SK-N-SH treated with all-trans-retinoic acid at 6 μM for 48 hours (cell line): ENCODE results near the gene P2RX3.
"Not testable (repeated sequence)": the region's sequence is repeated elsewhere in the genome, so short reads cannot be mapped to it uniquely, and the experiment has no call there.

ENCODE experiments used
- ATAC-seq: fragments of 200-7000 bp; cut with Tn5 transposase; 3 replicates; pipeline ENCODE4 v1.9.1; 2020; ENCODE audit warnings: mild to moderate bottlenecking, moderate library complexity
- ARNTL ChIP-seq: fragments of 450-650 bp; formaldehyde crosslinking; IDR thresholded peaks from 2 replicates; pipeline ENCODE4 v1.5.0; 2020; ENCODE audit warnings: low read depth, mild to moderate bottlenecking, moderate library complexity, borderline replicate concordance
- BACH2 ChIP-seq: fragments of 250-450 bp; sonication (Bioruptor Pico); IDR thresholded peaks from 2 replicates; pipeline ENCODE4 v1.9.0; 2021; ENCODE audit warnings: mild to moderate bottlenecking, borderline replicate concordance
- CREB5 ChIP-seq: fragments of 250-450 bp; sonication (Bioruptor Pico); IDR thresholded peaks from 2 replicates; pipeline ENCODE4 v1.5.1; 2020; ENCODE audit warnings: low read depth, mild to moderate bottlenecking, moderate library complexity
- CSDC2 ChIP-seq: fragments of 250-450 bp; sonication (Bioruptor Pico); IDR thresholded peaks from 2 replicates; pipeline ENCODE4 v1.5.0; 2020; ENCODE audit warnings: mild to moderate bottlenecking, moderate library complexity
- CSRNP3 ChIP-seq: fragments of 250-450 bp; sonication (Bioruptor Pico); IDR thresholded peaks from 2 replicates; pipeline ENCODE4 v1.5.1; 2021; ENCODE audit warnings: mild to moderate bottlenecking, moderate library complexity
- ESRRG ChIP-seq: fragments of 250-450 bp; sonication (Bioruptor Pico); IDR thresholded peaks from 2 replicates; pipeline ENCODE4 v1.6.1; 2021; ENCODE audit warnings: mild to moderate bottlenecking
- OSR1 ChIP-seq: fragments of 250-450 bp; sonication (Bioruptor Pico); IDR thresholded peaks from 2 replicates; pipeline ENCODE4 v1.8.0; 2022; ENCODE audit warnings: moderate library complexity, mild to moderate bottlenecking, inconsistent platforms
- PATZ1 ChIP-seq: fragments of 250-450 bp; sonication (Bioruptor Pico); IDR thresholded peaks from 2 replicates; pipeline ENCODE4 v1.8.0; 2020; ENCODE audit warnings: mild to moderate bottlenecking, moderate library complexity, borderline replicate concordance
- PPARA ChIP-seq: fragments of 250-450 bp; sonication (Bioruptor Pico); IDR thresholded peaks from 2 replicates; pipeline ENCODE4 v1.5.0; 2020; ENCODE audit warnings: mild to moderate bottlenecking, borderline replicate concordance
- RARB ChIP-seq: fragments of 250-450 bp; sonication (Bioruptor Pico); IDR thresholded peaks from 2 replicates; pipeline ENCODE4 v1.8.0; 2021; ENCODE audit warnings: mild to moderate bottlenecking, moderate library complexity
- TCF4 ChIP-seq: fragments of 250-450 bp; sonication (Bioruptor Pico); IDR thresholded peaks from 2 replicates; pipeline ENCODE4 v1.8.0; 2021; ENCODE audit warnings: mild to moderate bottlenecking, moderate library complexity, borderline replicate concordance
- TOX ChIP-seq: fragments of 250-450 bp; sonication (Bioruptor Pico); IDR thresholded peaks from 2 replicates; pipeline ENCODE4 v1.8.0; 2021; ENCODE audit warnings: mild to moderate bottlenecking, moderate library complexity, borderline replicate concordance
- ZC3H10 ChIP-seq: fragments of 250-450 bp; sonication (Bioruptor Pico); IDR thresholded peaks from 2 replicates; pipeline ENCODE4 v1.5.1; 2021; ENCODE audit warnings: mild to moderate bottlenecking, moderate library complexity
- ZFP3 ChIP-seq: fragments of 250-450 bp; sonication (Bioruptor Pico); IDR thresholded peaks from 2 replicates; pipeline ENCODE4 v1.5.0; 2020; ENCODE audit warnings: mild to moderate bottlenecking, moderate library complexity
- ZFP30 ChIP-seq: fragments of 450-650 bp; formaldehyde crosslinking; IDR thresholded peaks from 2 replicates; pipeline ENCODE4 v1.5.0; 2022; ENCODE audit warnings: mild to moderate bottlenecking, moderate library complexity
- ZNF565 ChIP-seq: fragments of 450-650 bp; formaldehyde crosslinking; conservative IDR thresholded peaks from 2 replicates; pipeline ENCODE4 v1.5.0; 2020; ENCODE audit warnings: low read depth, mild to moderate bottlenecking, moderate library complexity
- ZNF70 ChIP-seq: fragments of 450-650 bp; formaldehyde crosslinking; IDR thresholded peaks from 2 replicates; pipeline ENCODE4 v1.5.0; 2020; ENCODE audit warnings: mild to moderate bottlenecking, moderate library complexity
- ZNF8 ChIP-seq: fragments of 450-650 bp; formaldehyde crosslinking; IDR thresholded peaks from 2 replicates; pipeline ENCODE4 v1.5.0; 2020; ENCODE audit warnings: mild to moderate bottlenecking, moderate library complexity

Gene P2RX3

GRCh38 chr11:57359896-57360690 is 21.9 kb downstream of the P2RX3 start (continued):
- TF ChIP-seq CSRNP3 (CRISPR knock-in tag) (no peak), ZC3H10 (CRISPR knock-in tag) (no peak), ZNF70 (no peak), ZNF8 (CRISPR knock-in tag) (no peak), ARNTL (CRISPR knock-in tag) (no peak), PPARA (CRISPR knock-in tag) (no peak), CREB5 (CRISPR knock-in tag) (no peak), OSR1 (CRISPR knock-in tag) (no peak), ESRRG (CRISPR knock-in tag) (no peak), TOX (CRISPR knock-in tag) (no peak)

GRCh38 chr11:57360991-57361390 is 22.8 kb downstream of the P2RX3 start:
- TF ChIP-seq ZC3H10 (CRISPR knock-in tag) (no peak), CSRNP3 (CRISPR knock-in tag) (no peak), PPARA (CRISPR knock-in tag) (no peak), ZFP30 (CRISPR knock-in tag) (no peak), TOX (CRISPR knock-in tag) (no peak), ZNF8 (CRISPR knock-in tag) (no peak), CREB5 (CRISPR knock-in tag) (no peak), ZNF70 (no peak), CSDC2 (CRISPR knock-in tag) (no peak), OSR1 (CRISPR knock-in tag) (no peak), TCF4 (CRISPR knock-in tag) (no peak)
- ATAC-seq = no peak

GRCh38 chr11:57361420-57361819 is 23.3 kb downstream of the P2RX3 start:
- ATAC-seq = not testable (repeated sequence)

- no peak for ATAC-seq
- no peak for TF ChIP-seq ZNF565
- no peak for TF ChIP-seq CSDC2 (CRISPR knock-in tag)
- peak; percentile 63 for TF ChIP-seq ZFP3 (CRISPR knock-in tag)
These were observed 23.8 kb downstream of the P2RX3 start for GRCh38 chr11:57361926-57362325.

- TF ChIP-seq ZNF565 (no peak), ZC3H10 (CRISPR knock-in tag) (no peak), BACH2 (CRISPR knock-in tag) (no peak), PATZ1 (CRISPR knock-in tag) (no peak), TCF4 (CRISPR knock-in tag) (no peak), ZFP3 (CRISPR knock-in tag) (no peak), RARB (CRISPR knock-in tag) (no peak), OSR1 (CRISPR knock-in tag) (no peak), ZNF8 (CRISPR knock-in tag) (no peak), ZFP30 (CRISPR knock-in tag) (no peak), PPARA (CRISPR knock-in tag) (no peak)
- ATAC-seq = no peak
These were observed 25.3 kb downstream of the P2RX3 start for GRCh38 chr11:57363131-57364080.
